RPMI7951 (cell line): Measurements from ENCODE around the gene GPR39. TPM values are rescaled to one million over a fixed set of nuclear protein-coding genes. Genes with fewer than 3 reads are reported as not detected.

Experiments used
- DNase-seq: peaks from one replicate; pipeline ENCODE4 v3.0.0-alpha.2; 2012; ENCODE audit warnings: low read depth
- total RNA-seq: library from RNA; depleted of rRNA; stranded (reverse); fragments of >200 nt; shearing (Covaris generic); gene quantifications from 2 replicates; pipeline ENCODE4 v1.2.3, GENCODE V29; 2014

The GPR39 gene
- total RNA-seq, 1 experiment from 2014 or later, result 39.9 TPM

GRCh38 chr2:132670496-132671150, 254.0 kb downstream of the GPR39 start:
- DNase-seq, result peak; percentile 71

- peak; percentile 97 for DNase-seq
These were observed 254.7 kb downstream of the GPR39 start for GRCh38 chr2:132671151-132671835.

GRCh38 chr2:132676999-132677398, 260.4 kb downstream of the GPR39 start:
- DNase-seq, result no peak

- DNase-seq, result peak; percentile 71
These were observed 261.1 kb downstream of the GPR39 start for GRCh38 chr2:132677661-132678060.

GRCh38 chr2:132678483-132678882, 261.9 kb downstream of the GPR39 start:
- no peak for DNase-seq

- no peak for DNase-seq
These were observed 263.9 kb downstream of the GPR39 start for GRCh38 chr2:132680544-132680943.

- DNase-seq, result no peak
These were observed 265.2 kb downstream of the GPR39 start for GRCh38 chr2:132681766-132682165.

- DNase-seq, result no peak
These were observed 274.2 kb downstream of the GPR39 start for GRCh38 chr2:132690664-132691303.

GRCh38 chr2:132691556-132691955, 275.0 kb downstream of the GPR39 start:
- DNase-seq, result no peak

GRCh38 chr2:132692816-132693215, 276.2 kb downstream of the GPR39 start:
- no peak for DNase-seq
